K562 (cell line): ENCODE measurements around the gene WDCP.
"Not testable (repeated sequence)": the region's sequence is repeated elsewhere in the genome, so short reads cannot be mapped to it uniquely, and the experiment has no call there.

Source experiments
- CTCF ChIP-seq, 3 experiments: IDR thresholded peaks in 2 of 3; conservative IDR thresholded peaks in 1 of 3; 2 replicates each; pipeline ENCODE4 v1.5.1; 2011 to 2012; ENCODE audit warnings: low read length in 3 of 3, mild to moderate bottlenecking in 3 of 3, control low read depth in 2 of 3, improper control_type of control experiment in 1 of 3, inconsistent platforms in 1 of 3, low read depth in 1 of 3, mixed read lengths in 1 of 3, moderate library complexity in 1 of 3; ENCODE audit not compliant: insufficient read depth in 2 of 3
- CUX1 ChIP-seq: fragments of 200-800 bp; sonication (Bioruptor generic); IDR thresholded peaks from 2 replicates; pipeline ENCODE4 v1.6.1; 2016; ENCODE audit warnings: missing genetic modification characterization, missing compliant biosample characterization
- HDAC2 ChIP-seq: fragments of 450-650 bp; IDR thresholded peaks from 2 replicates; pipeline ENCODE4 v1.6.1; 2016; ENCODE audit warnings: mild to moderate bottlenecking
- KDM1A ChIP-seq, 2 experiments: fragments of 450-650 bp; IDR thresholded peaks; 2 replicates each; pipeline ENCODE4 v1.6.1; 2016; ENCODE audit warnings: mild to moderate bottlenecking in 2 of 2
- MEF2D ChIP-seq: conservative IDR thresholded peaks from 2 replicates; pipeline ENCODE4 v1.6.1; 2016; ENCODE audit warnings: low read depth, missing genetic modification characterization, missing compliant biosample characterization
- NR2C2 ChIP-seq, 2 experiments: fragments of 200-800 bp in 1 of 2; sonication (Bioruptor generic) in 1 of 2; sonication (generic) in 1 of 2; formaldehyde crosslinking in 1 of 2; IDR thresholded peaks; 2 replicates each; pipeline versions ENCODE4 v1.6.1 to v1.8.0; 2016 to 2022; ENCODE audit warnings: mild to moderate bottlenecking in 1 of 2, missing compliant biosample characterization in 1 of 2, missing genetic modification characterization in 1 of 2, missing genetic modification reagents in 1 of 2
- NUFIP1 ChIP-seq: fragments of 450-650 bp; IDR thresholded peaks from 2 replicates; pipeline ENCODE4 v1.6.1; 2018; ENCODE audit not compliant: partially characterized antibody
- RCOR1 ChIP-seq, 2 experiments: IDR thresholded peaks; 2 replicates each; pipeline ENCODE4 v1.6.1; 2012; ENCODE audit warnings: low read depth in 2 of 2, low read length in 2 of 2, borderline replicate concordance in 1 of 2, improper control_type of control experiment in 1 of 2
- STAT5B ChIP-seq: fragments of 250-450 bp; sonication (Bioruptor Pico); IDR thresholded peaks from 2 replicates; pipeline ENCODE4 v1.8.0; 2021; ENCODE audit warnings: mild to moderate bottlenecking, inconsistent platforms
- TCF3 ChIP-seq: sonication (generic); formaldehyde crosslinking; IDR thresholded peaks from 2 replicates; pipeline ENCODE4 v1.4.0; 2020; ENCODE audit warnings: mild to moderate bottlenecking, missing genetic modification reagents

GRCh38 chr2:24014902-24015301, 32.3 kb downstream of the WDCP start:
- not testable (repeated sequence) for TF ChIP-seq HDAC2; STAT5B; NUFIP1; TCF3 (CRISPR knock-in tag); CTCF (IDR thresholded peaks at IDR 0.05 in 2 of 3, conservative IDR thresholded peaks at IDR 0.05 in 1 of 3; ENCODE audit: insufficient read depth in 2 of 3, low read depth in 1 of 3, low read length in 3 of 3); RCOR1 (IDR thresholded peaks at IDR 0.05; ENCODE audit: borderline replicate concordance in 1 of 2, low read depth in 2 of 2, low read length in 2 of 2); MEF2D (tag); KDM1A (IDR thresholded peaks at IDR 0.05); NR2C2 (CRISPR knock-in tag; IDR thresholded peaks at IDR 0.05); NR2C2 (tag; IDR thresholded peaks at IDR 0.05); CUX1 (CRISPR knock-in tag)
